ENCODE measurements around the gene NUDT2.

Gene NUDT2

GRCh38 chr9:34385561-34386230, 56.3 kb downstream of the NUDT2 start:
- DNase-seq (ENCODE audit: low read depth), result no peak

GRCh38 chr9:34386656-34387055, 57.3 kb downstream of the NUDT2 start:
- DNase-seq (ENCODE audit: low read depth), result no peak

- no peak for DNase-seq (ENCODE audit: low read depth)
Observed at GRCh38 chr9:34387239-34387638, 57.9 kb downstream of the NUDT2 start.

DNA sequence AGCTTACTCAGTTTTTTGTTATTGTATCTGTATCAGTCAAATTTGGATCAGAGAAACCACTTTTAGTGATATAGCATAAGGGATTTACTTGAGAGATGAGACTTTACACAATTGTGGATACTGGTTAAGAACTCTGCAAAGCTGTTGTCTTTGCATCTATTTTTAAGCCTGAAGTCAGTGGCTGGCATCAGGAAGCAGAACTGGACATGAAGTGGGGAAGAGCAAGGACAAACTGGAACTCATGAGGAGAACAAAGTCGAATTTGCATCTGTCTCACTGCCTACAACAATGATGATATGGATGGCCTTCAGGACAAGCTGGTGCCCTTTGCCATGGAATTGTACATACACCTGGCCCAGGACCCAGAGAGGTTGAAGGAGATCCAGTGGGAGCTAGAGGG, 63.1 kb downstream of the NUDT2 start:
- no peak for DNase-seq (ENCODE audit: low read depth)

All from activated T-cell treated with anti-CD3 and anti-CD28 coated beads for 48 hours (primary cell).